ENCODE results near the gene CDK2AP2.

The CDK2AP2 gene

GRCh38 chr11:67510023-67510345, 2.0 kb upstream of the CDK2AP2 start:
- in situ Hi-C loops (cut with MboI; ENCODE audit: low pct_unique_long_range_greater_than_20kb, low sequenced_read_pairs, unreplicated experiment), result no loop called here
- TF ChIP-seq CTCF (IDR thresholded peaks at IDR 0.05; ENCODE audit: extremely low read depth, insufficient read depth, missing control alignments), result no peak
- DNase-seq (ENCODE audit: low spot score), result no peak

GRCh38 chr11:67508486-67509121, 642 bp upstream of the CDK2AP2 start:
- in situ Hi-C loops (cut with MboI; ENCODE audit: low pct_unique_long_range_greater_than_20kb, low sequenced_read_pairs, unreplicated experiment), result no loop called here
- no peak for TF ChIP-seq CTCF (IDR thresholded peaks at IDR 0.05; ENCODE audit: extremely low read depth, insufficient read depth, missing control alignments)
- peak; percentile 99 for DNase-seq (ENCODE audit: low spot score)

GRCh38 chr11:67507242-67507863, 609 bp downstream of the CDK2AP2 start:
- no peak for DNase-seq (ENCODE audit: low spot score)
- no peak for TF ChIP-seq CTCF (IDR thresholded peaks at IDR 0.05; ENCODE audit: extremely low read depth, insufficient read depth, missing control alignments)
- in situ Hi-C loops (cut with MboI; ENCODE audit: low pct_unique_long_range_greater_than_20kb, low sequenced_read_pairs, unreplicated experiment), result no loop called here

- in situ Hi-C loops (cut with MboI; ENCODE audit: low pct_unique_long_range_greater_than_20kb, low sequenced_read_pairs, unreplicated experiment), result no loop called here
- no peak for DNase-seq (ENCODE audit: low spot score)
- TF ChIP-seq CTCF (IDR thresholded peaks at IDR 0.05; ENCODE audit: extremely low read depth, insufficient read depth, missing control alignments), result no peak
Measured at GRCh38 chr11:67506426-67507051, 1.4 kb downstream of the CDK2AP2 start.

- peak; percentile 89 for DNase-seq (ENCODE audit: low spot score)
- in situ Hi-C loops (cut with MboI; ENCODE audit: low pct_unique_long_range_greater_than_20kb, low sequenced_read_pairs, unreplicated experiment), result no loop called here
- peak; percentile 98 for TF ChIP-seq CTCF (IDR thresholded peaks at IDR 0.05; ENCODE audit: extremely low read depth, insufficient read depth, missing control alignments)
Measured at GRCh38 chr11:67505605-67506396, 2.2 kb downstream of the CDK2AP2 start.

- DNase-seq (ENCODE audit: low spot score), result peak; percentile 92
- no peak for TF ChIP-seq CTCF (IDR thresholded peaks at IDR 0.05; ENCODE audit: extremely low read depth, insufficient read depth, missing control alignments)
- in situ Hi-C loops (cut with MboI; ENCODE audit: low pct_unique_long_range_greater_than_20kb, low sequenced_read_pairs, unreplicated experiment), result no loop called here
Measured at GRCh38 chr11:67504950-67505581, 2.9 kb downstream of the CDK2AP2 start, which contains the start of gene PITPNM1. PITPNM1 (minus strand) TSS chr11:67505363; CDS start chr11:67504180, 1,183 bp downstream.

Measured in GM13977 (cell line).